ENCODE results near the gene SRP68. TPM values are rescaled to one million over a fixed set of nuclear protein-coding genes. Genes with fewer than 3 reads are reported as not detected.

The SRP68 gene
- total and polyA plus RNA-seq, 2 donors from 2014 or later: 52.7 to 68.1 TPM

- FAIRE-seq (no peak), DNase-seq (peak; percentile 49 to 71 (median 52))
- Histone ChIP-seq H3K9me3 (ENCODE audit: control insufficient read depth in 2 of 3, insufficient read depth in 1 of 3, low read length in 3 of 3) (no peaks in the 10 kb centered on the region), H3K27ac (ENCODE audit: low read depth in 2 of 2, low read length in 2 of 2) (no peak overlapping the region), H3K36me3 (ENCODE audit: control insufficient read depth in 2 of 3, insufficient read depth in 3 of 3, low read length in 3 of 3) (peaks cover 10 to 26% (median 25%) of the 10 kb centered on the region in 3 donors), H3K4me1 (ENCODE audit: control insufficient read depth in 2 of 3, insufficient read depth in 2 of 3, low read depth in 1 of 3, low read length in 3 of 3) (peaks cover 0 to 9% (median 0%) of the 10 kb centered on the region in 3 donors), H3K9ac (ENCODE audit: low read length in 3 of 3) (no peak overlapping the region), H3K4me3 (ENCODE audit: low read length in 3 of 3) (no peak overlapping the region), H3K27me3 (ENCODE audit: control insufficient read depth, insufficient read depth, low read length) (no peaks in the 10 kb centered on the region)
- TF ChIP-seq CTCF (IDR thresholded peaks at IDR 0.05; ENCODE audit: borderline replicate concordance, extremely low read depth, insufficient read depth): no peak
- intact Hi-C loops (cut with DNase I): no loop called here
These were observed 35.6 kb downstream of the SRP68 start for GRCh38 chr17:76036497-76037261.

- Histone ChIP-seq H3K9ac (ENCODE audit: low read length in 3 of 3) (no peak overlapping the region), H3K9me3 (ENCODE audit: control insufficient read depth in 2 of 3, insufficient read depth in 1 of 3, low read length in 3 of 3) (no peaks in the 10 kb centered on the region), H3K4me1 (ENCODE audit: control insufficient read depth in 2 of 3, insufficient read depth in 2 of 3, low read depth in 1 of 3, low read length in 3 of 3) (peaks cover 0 to 7% (median 0%) of the 10 kb centered on the region in 3 donors), H3K4me3 (ENCODE audit: low read length in 3 of 3) (no peak overlapping the region), H3K27me3 (ENCODE audit: control insufficient read depth, insufficient read depth, low read length) (no peaks in the 10 kb centered on the region), H3K36me3 (ENCODE audit: control insufficient read depth in 2 of 3, insufficient read depth in 3 of 3, low read length in 3 of 3) (peaks cover 2 to 15% (median 7%) of the 10 kb centered on the region in 3 donors), H3K27ac (ENCODE audit: low read depth in 2 of 2, low read length in 2 of 2) (no peak overlapping the region)
- TF ChIP-seq CTCF (IDR thresholded peaks at IDR 0.05; ENCODE audit: borderline replicate concordance, extremely low read depth, insufficient read depth): no peak
- DNase-seq (peak in 1 of 5 donors; percentile 64), FAIRE-seq (no peak)
- intact Hi-C loops (cut with DNase I): no loop called here
These were observed 37.6 kb downstream of the SRP68 start for GRCh38 chr17:76034428-76035350.

GRCh38 chr17:76033139-76033538 lies 39.2 kb downstream of the SRP68 start:
- no peak for TF ChIP-seq CTCF (IDR thresholded peaks at IDR 0.05; ENCODE audit: borderline replicate concordance, extremely low read depth, insufficient read depth)
- Histone ChIP-seq H3K27ac (ENCODE audit: low read depth in 2 of 2, low read length in 2 of 2) (no peak overlapping the region), H3K4me1 (ENCODE audit: control insufficient read depth in 2 of 3, insufficient read depth in 2 of 3, low read depth in 1 of 3, low read length in 3 of 3) (peaks cover 0 to 12% (median 0%) of the 10 kb centered on the region in 3 donors), H3K9me3 (ENCODE audit: control insufficient read depth in 2 of 3, insufficient read depth in 1 of 3, low read length in 3 of 3) (no peaks in the 10 kb centered on the region), H3K36me3 (ENCODE audit: control insufficient read depth in 2 of 3, insufficient read depth in 3 of 3, low read length in 3 of 3) (peaks cover 0 to under 1% (median 0%) of the 10 kb centered on the region in 3 donors), H3K4me3 (ENCODE audit: low read length in 3 of 3) (no peak overlapping the region), H3K9ac (ENCODE audit: low read length in 3 of 3) (no peak overlapping the region), H3K27me3 (ENCODE audit: control insufficient read depth, insufficient read depth, low read length) (no peaks in the 10 kb centered on the region)
- FAIRE-seq: no peak
- no peak for DNase-seq
- intact Hi-C loops (cut with DNase I): no loop called here
